ENCODE data around the gene SELENOM. TPM values are rescaled to one million over a fixed set of nuclear protein-coding genes. Genes with fewer than 3 reads are reported as not detected.

SELENOM gene
- 128 and 200 TPM in 2 replicates for total RNA-seq (2012; rRNA removed)

GRCh38 chr22:31107178-31107893 lies at the start of gene SELENOM:
Gene SELENOM, minus strand, starts transcription at chr22:31107568. Its CDS starts 63 bp downstream, at chr22:31107505.
- Histone ChIP-seq H3K9ac (ENCODE audit: low read depth, low read length) (peak within 1 kb of the TSS; percentile 91), H3K9me3 (replicated peaks; ENCODE audit: low read length) (no peaks in the 10 kb centered on the region), H3K4me3 (ENCODE audit: low read length) (peak within 1 kb of the TSS; percentile 81), H3K4me2 (ENCODE audit: low read length) (peak within 1 kb of the TSS; percentile 88), H3K27me3 (ENCODE audit: control insufficient read depth, insufficient read depth, low read length) (no peaks in the 10 kb centered on the region), H3K4me1 (ENCODE audit: control insufficient read depth, insufficient read depth, low read length) (peaks cover 16% of the 10 kb centered on the region), H3K36me3 (ENCODE audit: insufficient read depth, low read length) (peaks cover 32% of the 10 kb centered on the region)

DNA sequence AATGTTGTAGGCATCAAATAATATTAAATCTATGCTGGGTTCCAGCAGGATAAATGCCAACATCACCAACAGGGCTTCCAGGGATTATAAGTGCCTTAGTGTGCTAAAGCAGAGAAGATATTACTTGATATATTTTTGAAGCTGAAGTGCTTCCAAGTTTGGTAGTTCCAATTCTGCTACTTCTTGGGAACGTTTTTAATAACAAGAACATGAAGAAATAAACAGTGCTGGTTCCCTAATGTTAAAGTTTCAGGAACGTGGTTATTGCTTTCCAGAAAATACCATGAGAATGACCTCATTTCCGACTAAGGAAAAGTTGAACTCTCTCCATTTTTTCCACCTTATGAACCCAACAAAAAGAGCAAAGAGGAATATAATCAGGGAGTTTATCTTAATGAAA lies 48.1 kb upstream of the SELENOM start:
- Histone ChIP-seq H3K36me3 (ENCODE audit: insufficient read depth, low read length) (no peaks in the 10 kb centered on the region), H3K4me3 (ENCODE audit: low read length) (no peak overlapping the region), H3K4me2 (ENCODE audit: low read length) (no peak overlapping the region), H3K4me1 (ENCODE audit: control insufficient read depth, insufficient read depth, low read length) (peaks cover 3% of the 10 kb centered on the region), H3K27me3 (ENCODE audit: control insufficient read depth, insufficient read depth, low read length) (no peaks in the 10 kb centered on the region), H3K9ac (ENCODE audit: low read depth, low read length) (no peak overlapping the region), H3K9me3 (replicated peaks; ENCODE audit: low read length) (no peaks in the 10 kb centered on the region)

- Histone ChIP-seq H3K9me3 (replicated peaks; ENCODE audit: low read length) (no peaks in the 10 kb centered on the region), H3K9ac (ENCODE audit: low read depth, low read length) (no peak overlapping the region), H3K4me3 (ENCODE audit: low read length) (no peak overlapping the region), H3K36me3 (ENCODE audit: insufficient read depth, low read length) (no peaks in the 10 kb centered on the region), H3K4me1 (ENCODE audit: control insufficient read depth, insufficient read depth, low read length) (peaks cover 3% of the 10 kb centered on the region), H3K27me3 (ENCODE audit: control insufficient read depth, insufficient read depth, low read length) (no peaks in the 10 kb centered on the region), H3K4me2 (ENCODE audit: low read length) (no peak overlapping the region)
Observed at GRCh38 chr22:31154975-31155374, 47.6 kb upstream of the SELENOM start.

DNA sequence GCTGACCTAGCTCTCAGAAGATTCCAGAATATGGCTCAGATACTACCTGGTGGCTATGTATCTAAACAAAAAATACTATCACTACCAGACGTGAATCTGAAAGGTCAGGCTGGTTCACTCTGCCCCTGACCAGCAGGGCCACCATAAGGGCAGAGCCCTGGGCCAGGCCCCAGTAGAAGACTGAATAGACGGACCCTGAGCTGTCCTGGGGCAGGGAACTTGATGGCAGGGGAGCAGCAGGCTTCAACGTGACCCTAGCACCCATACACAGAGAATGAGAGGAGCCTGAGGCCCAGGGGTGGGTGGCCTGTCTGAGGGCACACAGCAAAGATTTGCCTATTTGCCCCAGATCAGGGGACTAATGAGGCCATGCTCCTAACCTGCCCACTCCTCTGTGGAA lies 46.0 kb upstream of the SELENOM start:
- H3K9ac ChIP-seq (ENCODE audit: low read depth, low read length), result no peak overlapping the region
- H3K4me1 ChIP-seq (ENCODE audit: control insufficient read depth, insufficient read depth, low read length), result peaks cover 9% of the 10 kb centered on the region
- H3K27me3 ChIP-seq (ENCODE audit: control insufficient read depth, insufficient read depth, low read length), result no peaks in the 10 kb centered on the region
- H3K36me3 ChIP-seq (ENCODE audit: insufficient read depth, low read length), result no peaks in the 10 kb centered on the region
- no peaks in the 10 kb centered on the region for H3K9me3 ChIP-seq (replicated peaks; ENCODE audit: low read length)
- no peak overlapping the region for H3K4me3 ChIP-seq (ENCODE audit: low read length)
- H3K4me2 ChIP-seq (ENCODE audit: low read length), result no peak overlapping the region

DNA sequence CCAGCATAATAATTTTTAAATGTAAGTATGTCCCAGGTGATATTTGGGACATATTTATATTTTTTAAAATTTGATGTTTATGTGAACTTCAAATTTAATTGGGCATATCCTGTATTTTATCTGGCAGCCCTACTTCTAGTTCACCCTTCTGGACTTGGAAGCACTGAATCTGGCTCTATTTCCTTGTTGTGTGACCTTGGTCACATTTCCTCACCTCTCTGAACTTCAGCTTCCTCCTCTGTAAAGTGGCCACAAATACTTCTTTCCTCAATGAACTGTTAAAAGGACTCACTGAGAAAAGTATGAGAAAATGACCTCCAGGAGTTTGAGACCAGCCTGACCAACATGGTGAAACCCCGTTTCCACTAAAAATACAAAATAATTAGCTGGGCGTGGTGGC lies 44.5 kb upstream of the SELENOM start:
- Histone ChIP-seq H3K4me1 (ENCODE audit: control insufficient read depth, insufficient read depth, low read length) (peaks cover 10% of the 10 kb centered on the region), H3K4me2 (ENCODE audit: low read length) (no peak overlapping the region), H3K9ac (ENCODE audit: low read depth, low read length) (no peak overlapping the region), H3K27me3 (ENCODE audit: control insufficient read depth, insufficient read depth, low read length) (no peaks in the 10 kb centered on the region), H3K36me3 (ENCODE audit: insufficient read depth, low read length) (no peaks in the 10 kb centered on the region), H3K9me3 (replicated peaks; ENCODE audit: low read length) (no peaks in the 10 kb centered on the region), H3K4me3 (ENCODE audit: low read length) (no peak overlapping the region)

GRCh38 chr22:31150615-31151014 lies 43.2 kb upstream of the SELENOM start:
- H3K4me1 ChIP-seq (ENCODE audit: control insufficient read depth, insufficient read depth, low read length), result peaks cover 10% of the 10 kb centered on the region
- H3K9me3 ChIP-seq (replicated peaks; ENCODE audit: low read length), result no peaks in the 10 kb centered on the region
- H3K36me3 ChIP-seq (ENCODE audit: insufficient read depth, low read length), result no peaks in the 10 kb centered on the region
- H3K4me3 ChIP-seq (ENCODE audit: low read length), result no peak overlapping the region
- no peak overlapping the region for H3K9ac ChIP-seq (ENCODE audit: low read depth, low read length)
- no peaks in the 10 kb centered on the region for H3K27me3 ChIP-seq (ENCODE audit: control insufficient read depth, insufficient read depth, low read length)
- no peak overlapping the region for H3K4me2 ChIP-seq (ENCODE audit: low read length)

DNA sequence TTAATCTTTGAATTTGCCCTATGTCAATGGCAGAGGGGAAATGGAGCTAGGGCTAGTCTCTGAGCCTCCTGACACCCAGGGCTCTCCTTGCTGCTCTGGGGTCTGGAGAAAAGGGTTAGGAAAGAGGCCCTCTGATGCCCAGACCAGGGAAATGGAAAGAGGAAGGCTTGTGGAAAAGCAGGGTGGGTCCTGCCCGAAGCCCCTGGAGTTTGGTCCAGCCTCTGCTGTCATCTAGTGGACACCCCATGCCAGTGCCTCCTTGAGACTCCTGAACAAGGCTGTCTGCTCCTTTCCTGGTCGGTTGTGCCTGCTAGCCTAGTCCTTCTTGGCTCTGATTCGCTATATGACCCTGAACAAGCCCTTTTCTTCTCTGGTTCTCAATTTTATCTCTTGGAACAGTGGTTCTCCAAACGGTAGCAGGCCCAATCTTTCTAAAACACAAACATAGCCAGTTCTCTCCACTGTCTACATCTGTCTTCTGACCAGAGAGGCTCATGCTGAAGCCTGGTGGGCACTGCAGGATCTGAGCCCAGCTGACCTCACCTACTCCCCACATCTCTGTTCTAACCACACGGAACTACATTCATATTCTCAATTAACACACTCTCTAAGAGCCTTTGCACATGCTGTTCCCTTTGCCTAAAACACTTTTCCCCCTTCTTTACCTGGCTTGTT lies 41.7 kb upstream of the SELENOM start:
- H3K4me2 ChIP-seq (ENCODE audit: low read length), result no peak overlapping the region
- H3K9me3 ChIP-seq (replicated peaks; ENCODE audit: low read length), result peaks cover 3% of the 10 kb centered on the region
- peaks cover 7% of the 10 kb centered on the region for H3K4me1 ChIP-seq (ENCODE audit: control insufficient read depth, insufficient read depth, low read length)
- no peak overlapping the region for H3K4me3 ChIP-seq (ENCODE audit: low read length)
- no peaks in the 10 kb centered on the region for H3K36me3 ChIP-seq (ENCODE audit: insufficient read depth, low read length)
- no peak overlapping the region for H3K9ac ChIP-seq (ENCODE audit: low read depth, low read length)
- H3K27me3 ChIP-seq (ENCODE audit: control insufficient read depth, insufficient read depth, low read length), result no peaks in the 10 kb centered on the region

DNA sequence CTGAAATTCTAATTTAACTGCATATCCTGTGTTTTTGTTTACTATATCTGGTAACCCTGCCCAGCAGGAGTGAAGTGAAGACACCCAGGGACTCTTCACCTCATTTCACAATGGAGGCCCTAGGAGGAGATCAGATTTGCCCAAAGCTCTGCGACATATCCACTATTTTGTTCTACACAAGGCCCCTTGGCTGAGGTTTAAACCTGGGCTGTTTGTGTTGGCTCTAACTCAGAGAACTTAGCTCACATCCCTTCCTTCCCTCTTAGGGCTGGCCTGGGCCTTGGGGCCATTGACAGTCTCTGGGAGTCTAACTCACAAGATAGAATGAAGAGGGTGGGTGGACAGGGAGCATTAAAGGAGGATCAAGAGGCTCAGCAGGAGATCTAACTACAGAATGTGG lies 41.1 kb upstream of the SELENOM start:
- no peak overlapping the region for H3K4me2 ChIP-seq (ENCODE audit: low read length)
- no peaks in the 10 kb centered on the region for H3K36me3 ChIP-seq (ENCODE audit: insufficient read depth, low read length)
- H3K9me3 ChIP-seq (replicated peaks; ENCODE audit: low read length), result peaks cover 3% of the 10 kb centered on the region
- H3K4me3 ChIP-seq (ENCODE audit: low read length), result no peak overlapping the region
- peaks cover 7% of the 10 kb centered on the region for H3K4me1 ChIP-seq (ENCODE audit: control insufficient read depth, insufficient read depth, low read length)
- H3K9ac ChIP-seq (ENCODE audit: low read depth, low read length), result no peak overlapping the region
- H3K27me3 ChIP-seq (ENCODE audit: control insufficient read depth, insufficient read depth, low read length), result peaks cover 2% of the 10 kb centered on the region

- Histone ChIP-seq H3K9me3 (replicated peaks; ENCODE audit: low read length) (peaks cover 3% of the 10 kb centered on the region), H3K9ac (ENCODE audit: low read depth, low read length) (no peak overlapping the region), H3K36me3 (ENCODE audit: insufficient read depth, low read length) (no peaks in the 10 kb centered on the region), H3K4me1 (ENCODE audit: control insufficient read depth, insufficient read depth, low read length) (peaks cover 7% of the 10 kb centered on the region), H3K27me3 (ENCODE audit: control insufficient read depth, insufficient read depth, low read length) (peaks cover 33% of the 10 kb centered on the region), H3K4me3 (ENCODE audit: low read length) (no peak overlapping the region), H3K4me2 (ENCODE audit: low read length) (no peak overlapping the region)
Observed at GRCh38 chr22:31144223-31144622, 36.9 kb upstream of the SELENOM start.

GRCh38 chr22:31143537-31143936 lies 36.2 kb upstream of the SELENOM start:
- H3K9ac ChIP-seq (ENCODE audit: low read depth, low read length), result no peak overlapping the region
- H3K4me2 ChIP-seq (ENCODE audit: low read length), result no peak overlapping the region
- no peak overlapping the region for H3K4me3 ChIP-seq (ENCODE audit: low read length)
- H3K36me3 ChIP-seq (ENCODE audit: insufficient read depth, low read length), result no peaks in the 10 kb centered on the region
- peaks cover 3% of the 10 kb centered on the region for H3K4me1 ChIP-seq (ENCODE audit: control insufficient read depth, insufficient read depth, low read length)
- peaks cover 3% of the 10 kb centered on the region for H3K9me3 ChIP-seq (replicated peaks; ENCODE audit: low read length)
- peaks cover 40% of the 10 kb centered on the region for H3K27me3 ChIP-seq (ENCODE audit: control insufficient read depth, insufficient read depth, low read length)

- H3K9ac ChIP-seq (ENCODE audit: low read depth, low read length), result no peak overlapping the region
- H3K27me3 ChIP-seq (ENCODE audit: control insufficient read depth, insufficient read depth, low read length), result peaks cover 45% of the 10 kb centered on the region
- no peaks in the 10 kb centered on the region for H3K36me3 ChIP-seq (ENCODE audit: insufficient read depth, low read length)
- H3K9me3 ChIP-seq (replicated peaks; ENCODE audit: low read length), result peaks cover 3% of the 10 kb centered on the region
- no peak overlapping the region for H3K4me2 ChIP-seq (ENCODE audit: low read length)
- H3K4me1 ChIP-seq (ENCODE audit: control insufficient read depth, insufficient read depth, low read length), result no peaks in the 10 kb centered on the region
- no peak overlapping the region for H3K4me3 ChIP-seq (ENCODE audit: low read length)
Observed at GRCh38 chr22:31143038-31143437, 35.7 kb upstream of the SELENOM start.

- Histone ChIP-seq H3K9me3 (replicated peaks; ENCODE audit: low read length) (peaks cover 3% of the 10 kb centered on the region), H3K27me3 (ENCODE audit: control insufficient read depth, insufficient read depth, low read length) (peaks cover 53% of the 10 kb centered on the region), H3K9ac (ENCODE audit: low read depth, low read length) (no peak overlapping the region), H3K4me3 (ENCODE audit: low read length) (no peak overlapping the region), H3K36me3 (ENCODE audit: insufficient read depth, low read length) (no peaks in the 10 kb centered on the region), H3K4me1 (ENCODE audit: control insufficient read depth, insufficient read depth, low read length) (no peaks in the 10 kb centered on the region), H3K4me2 (ENCODE audit: low read length) (no peak overlapping the region)
Observed at GRCh38 chr22:31142285-31142684, 34.9 kb upstream of the SELENOM start.
